Vagina (tissue), 2 donors: Measurements from ENCODE around the gene TRIM6. TPM values are rescaled to one million over a fixed set of nuclear protein-coding genes. Genes with fewer than 3 reads are reported as not detected.

Experiments used
- DNase-seq, 2 donors: peaks; one replicate each; pipeline ENCODE4 v3.0.0-alpha.2; 2017; ENCODE audit errors: extremely low spot score in 2 of 2
- H3K27ac ChIP-seq: fragments of 200-600 bp; sonication (generic); one replicate; pipeline ENCODE4 v1.5.1; 2019
- H3K27me3 ChIP-seq: fragments of 200-600 bp; sonication (generic); one replicate; pipeline ENCODE4 v1.5.1; 2019
- H3K36me3 ChIP-seq, 2 donors: fragments of 200-600 bp; sonication (generic); one replicate each; pipeline ENCODE4 v1.5.1; 2017 to 2019
- H3K4me1 ChIP-seq: fragments of 200-600 bp; sonication (generic); one replicate; pipeline ENCODE4 v1.5.1; 2019
- H3K4me3 ChIP-seq, 2 donors: fragments of 200-600 bp; sonication (generic); 1 replicate in 1 of 2; 2 replicates in 1 of 2; pipeline ENCODE4 v1.5.1; 2016 to 2019
- H3K9me3 ChIP-seq: fragments of 200-600 bp; sonication (generic); one replicate; pipeline ENCODE4 v1.5.1; 2019
- CTCF ChIP-seq, 3 experiments: fragments of 450-650 bp in 2 of 3; fragments of 200-600 bp in 1 of 3; sonication (generic) in 1 of 3; IDR thresholded peaks; one replicate each; pipeline ENCODE4 v1.5.1; 2017 to 2019; ENCODE audit warnings: antibody characterized with exemption in 3 of 3, mild to moderate bottlenecking in 2 of 3, moderate library complexity in 2 of 3
- POLR2A ChIP-seq, 2 donors: fragments of 450-650 bp; IDR thresholded peaks; one replicate each; pipeline ENCODE4 v1.6.1; 2017; ENCODE audit warnings: antibody characterized with exemption in 2 of 2, mild to moderate bottlenecking in 2 of 2, moderate library complexity in 2 of 2
- POLR2AphosphoS5 ChIP-seq, 2 donors: sonication (generic); formaldehyde crosslinking; IDR thresholded peaks; one replicate each; pipeline ENCODE4 v1.9.0; 2017; ENCODE audit warnings: antibody characterized with exemption in 2 of 2, mild to moderate bottlenecking in 2 of 2, low read depth in 1 of 2; ENCODE audit not compliant: insufficient read depth in 1 of 2
- intact Hi-C: fragments of 100-400 bp; cut with DNase I; formaldehyde crosslinking; loops from one replicate; pipeline ENCODE4 v1.15.1; 2023
- total RNA-seq: library from RNA; depleted of rRNA; stranded (reverse); fragments of >200 nt; gene quantifications from one replicate; pipeline ENCODE4 v1.2.3, GENCODE V29; 2016

TRIM6 gene
- total RNA-seq, 1 donor from 2014 or later = 3.9 TPM

- TF ChIP-seq POLR2A (IDR thresholded peaks at IDR 0.05) (no peak), POLR2AphosphoS5 (IDR thresholded peaks at IDR 0.05; ENCODE audit: insufficient read depth in 1 of 2, low read depth in 1 of 2) (no peak), CTCF (IDR thresholded peaks at IDR 0.05) (no peak)
Measured at GRCh38 chr11:5658318-5658717, 61.9 kb downstream of the TRIM6 start.

More at GRCh38 chr11:5658318-5658717, 61.9 kb downstream of the TRIM6 start:
- Histone ChIP-seq H3K4me1 (no peaks in the 10 kb centered on the region), H3K27ac (no peak overlapping the region), H3K4me3 (no peak overlapping the region), H3K36me3 (peaks cover 0 to 5% of the 10 kb centered on the region in 2 donors), H3K27me3 (no peaks in the 10 kb centered on the region), H3K9me3 (no peaks in the 10 kb centered on the region)
- intact Hi-C loops = loop anchor here (10.0 kb wide), 1 partner anchor 66 kb away; no protein-coding TSS in a partner anchor
- DNase-seq = no peak

Other genes starting within 250 kb of the TRIM6 start
- gene OR51B6, start 245.1 kb upstream of the TRIM6 start, total RNA-seq = not detected
- not detected for gene OR51M1, start 212.8 kb upstream of the TRIM6 start, total RNA-seq
- not detected for gene OR51Q1, start 174.5 kb upstream of the TRIM6 start, total RNA-seq
- gene OR51I1, start 155.1 kb upstream of the TRIM6 start, total RNA-seq = not detected
- not detected for gene OR51I2, start 147.3 kb upstream of the TRIM6 start, total RNA-seq
- not detected for gene OR52D1, start 108.0 kb upstream of the TRIM6 start, total RNA-seq
- not detected for gene UBQLN3, start 86.7 kb upstream of the TRIM6 start, total RNA-seq
- gene UBQLNL, start 79.9 kb upstream of the TRIM6 start, total RNA-seq = 0.98 TPM
- gene OR52H1, start 48.1 kb upstream of the TRIM6 start, total RNA-seq = not detected
- gene OR52B6, start 15.8 kb upstream of the TRIM6 start, total RNA-seq = not detected
- 6.9 TPM for gene TRIM34, start 28.4 kb downstream of the TRIM6 start, total RNA-seq
- gene TRIM5, start 88.4 kb downstream of the TRIM6 start, total RNA-seq = 20.4 TPM
- 32.7 TPM for gene TRIM22, start 93.2 kb downstream of the TRIM6 start, total RNA-seq
- gene OR56B1, start 139.8 kb downstream of the TRIM6 start, total RNA-seq = not detected
- not detected for gene OR52N4, start 157.6 kb downstream of the TRIM6 start, total RNA-seq
- gene OR52N5, start 186.7 kb downstream of the TRIM6 start, total RNA-seq = not detected
- not detected for gene OR52N1, start 194.6 kb downstream of the TRIM6 start, total RNA-seq
- gene OR52N2, start 212.3 kb downstream of the TRIM6 start, total RNA-seq = not detected
- gene OR52E6, start 245.3 kb downstream of the TRIM6 start, total RNA-seq = not detected